22Rv1 (cell line): ENCODE measurements around the gene CCDC127.

ENCODE experiments used
- ZFX ChIP-seq: fragments of 450-650 bp; IDR thresholded peaks from 2 replicates; pipeline ENCODE4 v1.6.1; 2017; ENCODE audit warnings: antibody characterized with exemption, borderline replicate concordance
- TF ChIP-seq, protein P1 (sequence below): fragments of 450-650 bp; IDR thresholded peaks from 2 replicates; pipeline ENCODE4 v1.5.1; 2017; ENCODE audit warnings: mild to moderate bottlenecking

DNA sequence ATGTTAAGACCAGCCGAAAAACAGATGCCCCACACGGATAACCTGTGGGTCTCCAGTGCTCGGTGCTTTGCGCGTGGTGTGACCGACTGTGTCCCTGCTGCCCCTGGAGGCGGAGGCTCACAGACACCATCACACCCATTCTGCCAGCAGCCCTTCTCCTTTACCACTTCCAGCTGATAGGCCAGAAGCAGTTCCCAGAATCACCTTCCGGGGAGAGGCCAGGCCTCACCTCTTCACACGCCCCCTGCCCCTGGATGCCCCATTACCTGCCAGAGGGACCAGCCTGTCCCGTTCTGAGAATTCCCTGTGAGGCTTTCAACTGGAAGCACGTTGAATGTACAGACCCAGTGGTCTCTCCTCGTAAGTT is 48.2 kb downstream of the CCDC127 start:
- TF ChIP-seq, protein P1, sequence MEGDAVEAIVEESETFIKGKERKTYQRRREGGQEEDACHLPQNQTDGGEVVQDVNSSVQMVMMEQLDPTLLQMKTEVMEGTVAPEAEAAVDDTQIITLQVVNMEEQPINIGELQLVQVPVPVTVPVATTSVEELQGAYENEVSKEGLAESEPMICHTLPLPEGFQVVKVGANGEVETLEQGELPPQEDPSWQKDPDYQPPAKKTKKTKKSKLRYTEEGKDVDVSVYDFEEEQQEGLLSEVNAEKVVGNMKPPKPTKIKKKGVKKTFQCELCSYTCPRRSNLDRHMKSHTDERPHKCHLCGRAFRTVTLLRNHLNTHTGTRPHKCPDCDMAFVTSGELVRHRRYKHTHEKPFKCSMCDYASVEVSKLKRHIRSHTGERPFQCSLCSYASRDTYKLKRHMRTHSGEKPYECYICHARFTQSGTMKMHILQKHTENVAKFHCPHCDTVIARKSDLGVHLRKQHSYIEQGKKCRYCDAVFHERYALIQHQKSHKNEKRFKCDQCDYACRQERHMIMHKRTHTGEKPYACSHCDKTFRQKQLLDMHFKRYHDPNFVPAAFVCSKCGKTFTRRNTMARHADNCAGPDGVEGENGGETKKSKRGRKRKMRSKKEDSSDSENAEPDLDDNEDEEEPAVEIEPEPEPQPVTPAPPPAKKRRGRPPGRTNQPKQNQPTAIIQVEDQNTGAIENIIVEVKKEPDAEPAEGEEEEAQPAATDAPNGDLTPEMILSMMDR: no peak
- no peak for TF ChIP-seq ZFX
